Measurements from ENCODE around the gene CCNL2. TPM values are rescaled to one million over a fixed set of nuclear protein-coding genes. Genes with fewer than 3 reads are reported as not detected.

CCNL2 gene
- total and polyA plus RNA-seq, 2 donors (not counting 1 experiment from before 2014, with no cell fraction given), result 263 to 347 TPM

DNA sequence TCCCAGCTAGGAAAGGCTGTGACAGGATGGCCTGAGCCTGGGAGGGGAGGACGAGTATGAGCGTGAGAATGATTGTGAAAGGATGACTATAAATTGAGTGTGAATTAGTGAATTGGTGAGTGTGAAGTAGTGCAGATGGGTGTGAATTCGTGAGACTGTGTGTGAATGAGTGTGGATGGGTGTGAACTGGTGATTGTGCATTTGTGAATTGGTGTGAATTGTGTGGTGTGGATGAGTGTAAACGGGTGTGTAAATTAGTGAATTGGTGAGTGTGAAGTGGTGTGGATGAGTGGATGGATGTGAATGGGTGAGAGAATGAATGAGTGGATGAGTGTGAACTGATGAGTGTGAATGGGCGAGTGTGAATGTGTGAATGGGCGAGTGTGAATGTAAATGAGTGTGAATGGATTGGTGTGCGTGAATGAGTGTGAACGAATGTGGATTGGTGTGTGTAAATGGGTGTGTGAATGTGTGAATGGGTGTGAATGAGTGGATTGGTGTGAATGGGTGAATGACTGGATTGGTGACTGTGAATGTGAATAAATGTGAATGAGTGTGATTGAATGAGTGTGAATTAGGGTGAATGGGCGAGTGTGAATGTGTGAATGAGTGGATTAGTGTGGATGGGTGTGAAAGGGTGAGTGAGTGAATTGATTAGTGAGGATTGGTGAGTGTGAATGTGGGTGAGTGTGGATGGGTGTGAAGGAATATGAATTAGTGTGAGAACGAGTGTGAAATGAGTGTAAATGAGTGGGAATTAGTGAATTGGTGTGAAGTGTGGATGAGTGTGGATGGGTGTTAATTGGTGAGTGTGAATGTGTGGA is 33.0 kb downstream of the CCNL2 start:
- intact Hi-C loops (cut with micrococcal nuclease), result no loop called here
- no peaks in the 10 kb centered on the region for H3K36me3 ChIP-seq (replicated peaks in 1 of 2; ENCODE audit: control extremely low read depth in 1 of 2, control insufficient read depth in 1 of 2, extremely low read depth in 1 of 2, insufficient read depth in 2 of 2, low read length in 1 of 2)
- peaks cover 6% of the 10 kb centered on the region for H3K27me3 Mint-ChIP-seq
- ChIA-PET CTCF (no interaction called here), POLR2A (interaction anchor here (0.6 kb wide), 1 partner anchor 23 kb away, joined by 5 read pairs; no protein-coding TSS in a partner anchor)
- DNase-seq, result no peak
- no peak overlapping the region for H3K4me3 ChIP-seq (ENCODE audit: control extremely low read depth in 1 of 5, extremely low read depth in 1 of 5, insufficient read depth in 1 of 5, low read depth in 2 of 5, low read length in 4 of 5)
- H3K9me3 ChIP-seq (ENCODE audit: control extremely low read depth in 1 of 3, control insufficient read depth in 2 of 3, insufficient read depth in 1 of 3, low read length in 2 of 3), result peaks cover 0 to 14% (median 0%) of the 10 kb centered on the region in 3 donors
- no peak overlapping the region for H3K4me2 ChIP-seq (replicated peaks; ENCODE audit: low read depth, low read length, poor library complexity, severe bottlenecking)
- H4K20me1 ChIP-seq (ENCODE audit: control insufficient read depth, insufficient read depth, low read length, poor library complexity, severe bottlenecking), result no peaks in the 10 kb centered on the region
- no peak overlapping the region for H3K27ac ChIP-seq (ENCODE audit: low read length in 2 of 2)
- H3K4me1 Mint-ChIP-seq, result peaks cover 2% of the 10 kb centered on the region
- H3K27ac Mint-ChIP-seq, result no peak overlapping the region
- no peak overlapping the region for H3K4me3 Mint-ChIP-seq
- TF ChIP-seq EZH2 (IDR thresholded peaks at IDR 0.05; ENCODE audit: borderline replicate concordance, insufficient read depth, low read depth, low read length, poor library complexity, severe bottlenecking), result no peak
- TF ChIP-seq, protein P1, sequence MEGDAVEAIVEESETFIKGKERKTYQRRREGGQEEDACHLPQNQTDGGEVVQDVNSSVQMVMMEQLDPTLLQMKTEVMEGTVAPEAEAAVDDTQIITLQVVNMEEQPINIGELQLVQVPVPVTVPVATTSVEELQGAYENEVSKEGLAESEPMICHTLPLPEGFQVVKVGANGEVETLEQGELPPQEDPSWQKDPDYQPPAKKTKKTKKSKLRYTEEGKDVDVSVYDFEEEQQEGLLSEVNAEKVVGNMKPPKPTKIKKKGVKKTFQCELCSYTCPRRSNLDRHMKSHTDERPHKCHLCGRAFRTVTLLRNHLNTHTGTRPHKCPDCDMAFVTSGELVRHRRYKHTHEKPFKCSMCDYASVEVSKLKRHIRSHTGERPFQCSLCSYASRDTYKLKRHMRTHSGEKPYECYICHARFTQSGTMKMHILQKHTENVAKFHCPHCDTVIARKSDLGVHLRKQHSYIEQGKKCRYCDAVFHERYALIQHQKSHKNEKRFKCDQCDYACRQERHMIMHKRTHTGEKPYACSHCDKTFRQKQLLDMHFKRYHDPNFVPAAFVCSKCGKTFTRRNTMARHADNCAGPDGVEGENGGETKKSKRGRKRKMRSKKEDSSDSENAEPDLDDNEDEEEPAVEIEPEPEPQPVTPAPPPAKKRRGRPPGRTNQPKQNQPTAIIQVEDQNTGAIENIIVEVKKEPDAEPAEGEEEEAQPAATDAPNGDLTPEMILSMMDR (IDR thresholded peaks at IDR 0.05), result no peak
- peaks cover 0 to 9% (median 1%) of the 10 kb centered on the region in 4 experiments for H3K27me3 ChIP-seq (replicated peaks in 1 of 4; ENCODE audit: control extremely low read depth in 1 of 4, control insufficient read depth in 3 of 4, insufficient read depth in 4 of 4, low read length in 3 of 4)
- H3K9ac ChIP-seq (ENCODE audit: low read length), result no peak overlapping the region
- no peaks in the 10 kb centered on the region for H3K9me3 Mint-ChIP-seq (ENCODE audit: insufficient read depth)
- 77% methylated on average over 10 of the region's 10 CpGs for WGBS (ENCODE audit: insufficient coverage)
- peaks cover 0 to under 1% of the 10 kb centered on the region in 2 donors for H3K4me1 ChIP-seq (ENCODE audit: control insufficient read depth in 2 of 2, insufficient read depth in 2 of 2, low read length in 2 of 2)
- H2AFZ ChIP-seq (ENCODE audit: insufficient read depth, low read depth, low read length, poor library complexity, severe bottlenecking), result no peak overlapping the region
- H3K79me2 ChIP-seq (ENCODE audit: control insufficient read depth, insufficient read depth, low read length), result no peaks in the 10 kb centered on the region
- ATAC-seq (ENCODE audit: low read depth), result no peak

DNA sequence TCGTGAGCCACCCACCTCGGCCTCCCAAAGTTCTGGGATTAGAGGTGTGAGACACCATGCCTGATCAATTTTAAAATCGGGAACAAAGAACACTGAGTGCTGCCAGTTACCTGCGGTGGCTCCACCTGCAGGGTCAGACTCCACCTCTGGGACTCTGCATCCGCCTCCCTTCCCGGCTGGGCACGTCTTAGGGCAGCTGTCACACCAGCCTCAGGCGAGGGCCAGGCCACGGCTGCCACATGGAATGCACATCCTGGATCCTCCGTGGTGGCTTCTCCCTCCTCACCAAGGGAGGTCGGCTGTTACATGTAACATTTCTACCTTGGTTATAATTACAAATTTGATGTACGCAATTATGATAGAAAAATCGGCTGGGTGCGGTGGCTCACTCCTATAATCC is 34.9 kb downstream of the CCNL2 start:
- H3K27me3 Mint-ChIP-seq, result peaks cover 13% of the 10 kb centered on the region
- H3K4me3 Mint-ChIP-seq, result no peak overlapping the region
- WGBS (ENCODE audit: insufficient coverage), result 84% methylated on average over 9 of the region's 14 CpGs

More for the DNA sequence above, 34.9 kb downstream of the CCNL2 start:
- Histone ChIP-seq H3K4me3 (ENCODE audit: control extremely low read depth in 1 of 5, extremely low read depth in 1 of 5, insufficient read depth in 1 of 5, low read depth in 2 of 5, low read length in 4 of 5) (no peak overlapping the region), H3K36me3 (replicated peaks in 1 of 2; ENCODE audit: control extremely low read depth in 1 of 2, control insufficient read depth in 1 of 2, extremely low read depth in 1 of 2, insufficient read depth in 2 of 2, low read length in 1 of 2) (no peaks in the 10 kb centered on the region), H3K9ac (ENCODE audit: low read length) (no peak overlapping the region), H3K4me2 (replicated peaks; ENCODE audit: low read depth, low read length, poor library complexity, severe bottlenecking) (no peak overlapping the region), H3K79me2 (ENCODE audit: control insufficient read depth, insufficient read depth, low read length) (no peaks in the 10 kb centered on the region), H3K27ac (ENCODE audit: low read length in 2 of 2) (no peak overlapping the region), H3K4me1 (ENCODE audit: control insufficient read depth in 2 of 2, insufficient read depth in 2 of 2, low read length in 2 of 2) (no peaks in the 10 kb centered on the region), H4K20me1 (ENCODE audit: control insufficient read depth, insufficient read depth, low read length, poor library complexity, severe bottlenecking) (no peaks in the 10 kb centered on the region), H3K9me3 (ENCODE audit: control extremely low read depth in 1 of 3, control insufficient read depth in 2 of 3, insufficient read depth in 1 of 3, low read length in 2 of 3) (peaks cover 0 to 14% (median 0%) of the 10 kb centered on the region in 3 donors), H2AFZ (ENCODE audit: insufficient read depth, low read depth, low read length, poor library complexity, severe bottlenecking) (no peak overlapping the region), H3K27me3 (replicated peaks in 1 of 4; ENCODE audit: control extremely low read depth in 1 of 4, control insufficient read depth in 3 of 4, insufficient read depth in 4 of 4, low read length in 3 of 4) (peaks cover 0 to 20% (median 4%) of the 10 kb centered on the region in 4 experiments)
- POLR2A ChIA-PET, result no interaction called here
- intact Hi-C loops (cut with micrococcal nuclease), result no loop called here
- no peak for ATAC-seq (ENCODE audit: low read depth)
- DNase-seq, result no peak
- Mint-ChIP-seq H3K9me3 (ENCODE audit: insufficient read depth) (no peaks in the 10 kb centered on the region), H3K27ac (no peak overlapping the region), H3K4me1 (peaks cover 4% of the 10 kb centered on the region)
- CTCF ChIA-PET, result no interaction called here
- TF ChIP-seq EZH2 (IDR thresholded peaks at IDR 0.05; ENCODE audit: borderline replicate concordance, insufficient read depth, low read depth, low read length, poor library complexity, severe bottlenecking), result no peak
- TF ChIP-seq, protein P1 (IDR thresholded peaks at IDR 0.05), result no peak
